Measurements from ENCODE around the gene CSF2. TPM values are rescaled to one million over a fixed set of nuclear protein-coding genes. Genes with fewer than 3 reads are reported as not detected.

Gene CSF2
- total RNA-seq, 1 experiment from 2014 or later: not detected

GRCh38 chr5:132050136-132050535 lies 23.5 kb upstream of the CSF2 start:
- ChIA-PET POLR2A (no interaction called here), CTCF (no interaction called here)
- Mint-ChIP-seq H3K9me3 (ENCODE audit: unreplicated experiment) (no peaks in the 10 kb centered on the region), H3K27me3 (ENCODE audit: insufficient read depth, unreplicated experiment) (peaks cover 15% of the 10 kb centered on the region), H3K27ac (ENCODE audit: unreplicated experiment) (no peak overlapping the region), H3K36me3 (ENCODE audit: insufficient read depth, unreplicated experiment) (peaks cover 6% of the 10 kb centered on the region), H3K4me3 (ENCODE audit: unreplicated experiment) (no peak overlapping the region), H3K4me1 (ENCODE audit: low read depth, unreplicated experiment) (no peaks in the 10 kb centered on the region)
- H3K4me3 ChIP-seq (ENCODE audit: low read depth, low read length): no peak overlapping the region
- DNase-seq: no peak
- no peaks in the 10 kb centered on the region for H3K36me3 ChIP-seq (ENCODE audit: control insufficient read depth, insufficient read depth, low read length)
- no peak for TF ChIP-seq CTCF (IDR thresholded peaks at IDR 0.05; ENCODE audit: insufficient read depth in 1 of 2, low read depth in 1 of 2, low read length in 1 of 2, severe bottlenecking in 1 of 2, unreplicated experiment in 1 of 2)
- no TSS peak for BruUV-seq (replicated peaks)
- intact Hi-C loops (cut with micrococcal nuclease; ENCODE audit: unreplicated experiment): no loop called here
- H3K9me3 ChIP-seq: no peaks in the 10 kb centered on the region
- H3K27me3 ChIP-seq (replicated peaks; ENCODE audit: control insufficient read depth, insufficient read depth, low read length): no peaks in the 10 kb centered on the region
- H3K4me1 ChIP-seq: no peaks in the 10 kb centered on the region

- Histone ChIP-seq H3K36me3 (ENCODE audit: control insufficient read depth, insufficient read depth, low read length) (no peaks in the 10 kb centered on the region), H3K4me1 (no peaks in the 10 kb centered on the region), H3K9me3 (no peaks in the 10 kb centered on the region), H3K4me3 (ENCODE audit: low read depth, low read length) (no peak overlapping the region), H3K27me3 (replicated peaks; ENCODE audit: control insufficient read depth, insufficient read depth, low read length) (no peaks in the 10 kb centered on the region)
- no peaks in the 10 kb centered on the region for H3K9me3 Mint-ChIP-seq (ENCODE audit: unreplicated experiment)
- CTCF ChIA-PET: no interaction called here
- TF ChIP-seq CTCF (IDR thresholded peaks at IDR 0.05; ENCODE audit: insufficient read depth in 1 of 2, low read depth in 1 of 2, low read length in 1 of 2, severe bottlenecking in 1 of 2, unreplicated experiment in 1 of 2): no peak
- no TSS peak for BruUV-seq (replicated peaks)
- no peak overlapping the region for H3K27ac Mint-ChIP-seq (ENCODE audit: unreplicated experiment)
- intact Hi-C loops (cut with micrococcal nuclease; ENCODE audit: unreplicated experiment): no loop called here
- H3K36me3 Mint-ChIP-seq (ENCODE audit: insufficient read depth, unreplicated experiment): peaks cover 6% of the 10 kb centered on the region
- no peak overlapping the region for H3K4me3 Mint-ChIP-seq (ENCODE audit: unreplicated experiment)
- peaks cover 15% of the 10 kb centered on the region for H3K27me3 Mint-ChIP-seq (ENCODE audit: insufficient read depth, unreplicated experiment)
- DNase-seq: no peak
- POLR2A ChIA-PET: no interaction called here
- H3K4me1 Mint-ChIP-seq (ENCODE audit: low read depth, unreplicated experiment): no peaks in the 10 kb centered on the region
Observed at GRCh38 chr5:132050661-132051552, 22.7 kb upstream of the CSF2 start.

GRCh38 chr5:132052520-132052919 lies 21.1 kb upstream of the CSF2 start:
- peaks cover 15% of the 10 kb centered on the region for H3K27me3 Mint-ChIP-seq (ENCODE audit: insufficient read depth, unreplicated experiment)
- no TSS peak for BruUV-seq (replicated peaks)
- Histone ChIP-seq H3K9me3 (no peaks in the 10 kb centered on the region), H3K27me3 (replicated peaks; ENCODE audit: control insufficient read depth, insufficient read depth, low read length) (no peaks in the 10 kb centered on the region), H3K36me3 (ENCODE audit: control insufficient read depth, insufficient read depth, low read length) (no peaks in the 10 kb centered on the region), H3K4me3 (ENCODE audit: low read depth, low read length) (no peak overlapping the region), H3K4me1 (no peaks in the 10 kb centered on the region)
- peak overlapping the region; percentile 12 for H3K27ac Mint-ChIP-seq (ENCODE audit: unreplicated experiment)
- no peak for TF ChIP-seq CTCF (IDR thresholded peaks at IDR 0.05; ENCODE audit: insufficient read depth in 1 of 2, low read depth in 1 of 2, low read length in 1 of 2, severe bottlenecking in 1 of 2, unreplicated experiment in 1 of 2)
- ChIA-PET POLR2A (no interaction called here), CTCF (interaction anchor here (1.2 kb wide), 1 partner anchor 137 kb away, joined by 3 read pairs; no protein-coding TSS in a partner anchor)
- no peak for DNase-seq
- H3K36me3 Mint-ChIP-seq (ENCODE audit: insufficient read depth, unreplicated experiment): peaks cover 6% of the 10 kb centered on the region
- no peak overlapping the region for H3K4me3 Mint-ChIP-seq (ENCODE audit: unreplicated experiment)
- intact Hi-C loops (cut with micrococcal nuclease; ENCODE audit: unreplicated experiment): no loop called here
- H3K9me3 Mint-ChIP-seq (ENCODE audit: unreplicated experiment): no peaks in the 10 kb centered on the region
- H3K4me1 Mint-ChIP-seq (ENCODE audit: low read depth, unreplicated experiment): no peaks in the 10 kb centered on the region

All from Caco-2 (cell line).